HepG2 (cell line): ENCODE data around the gene OR51A7. TPM values are rescaled to one million over a fixed set of nuclear protein-coding genes. Genes with fewer than 3 reads are reported as not detected.

Experiments used
- ATAC-seq: fragments of 200-7000 bp; cut with Tn5 transposase; 3 replicates; pipeline ENCODE4 v1.9.1; 2020; ENCODE audit warnings: mild to moderate bottlenecking, moderate library complexity
- Bru-seq: library from RNA; stranded (reverse); fragments of 400-500 nt; gene quantifications from one replicate; lab custom pipeline; 2021; lab: Mats Ljungman, UMichigan
- BruChase-seq, 2 experiments: library from RNA; stranded (reverse); fragments of 400-500 nt; gene quantifications; one replicate each; lab custom pipeline; 2021; lab: Mats Ljungman, UMichigan
- BruUV-seq: library from RNA; stranded (reverse); fragments of 400-500 nt; replicated peaks from 2 replicates; lab custom pipeline; 2021; lab: Mats Ljungman, UMichigan
- CTCF ChIA-PET: fragments of 300-600 bp; formaldehyde crosslinking; extraction: SDS; loops from one replicate; lab custom pipeline; 2021; ENCODE audit warnings: low total read pairs, inconsistent platforms, low intra/inter-chr PET ratio; lab: Yijun Ruan, JAX
- POLR2A ChIA-PET: fragments of 350-600 bp; sonication (Branson Sonifier 250); formaldehyde crosslinking; loops from one replicate; lab custom pipeline; 2020; ENCODE audit warnings: antibody characterized with exemption, inconsistent platforms; lab: Yijun Ruan, JAX
- DNase-seq: peaks from one replicate; pipeline ENCODE4 v3.0.0-alpha.2; 2015; ENCODE audit warnings: low spot score
- FAIRE-seq: peaks from 3 replicates; lab custom pipeline; 2011; peaks lifted over from hg19 to GRCh38; lab: Jason Lieb, UNC
- H2AFZ ChIP-seq: one replicate; pipeline ENCODE4 v1.6.1; 2011; ENCODE audit warnings: low read length, inconsistent platforms
- H3K27ac ChIP-seq: fragments of 300-600 bp; 3 replicates; pipeline ENCODE4 v1.8.0; 2011; ENCODE audit warnings: mixed run types, mild to moderate bottlenecking, mixed read lengths, low read length, inconsistent platforms; ENCODE audit not compliant: insufficient read depth; ENCODE audit errors: extremely low read length
- H3K27me3 ChIP-seq, 2 experiments: fragments of 200-600 bp in 1 of 2; 2 replicates in 1 of 2; 3 replicates in 1 of 2; pipeline versions ENCODE4 v1.6.0 to v1.8.0; 2011; ENCODE audit warnings: low read length in 2 of 2, mild to moderate bottlenecking in 2 of 2, moderate library complexity in 2 of 2, inconsistent platforms in 1 of 2; ENCODE audit not compliant: insufficient read depth in 2 of 2, control insufficient read depth in 1 of 2
- H3K36me3 ChIP-seq, 2 experiments: fragments of 200-600 bp in 1 of 2; replicated peaks in 1 of 2; 2 replicates in 1 of 2; 3 replicates in 1 of 2; pipeline versions ENCODE4 v1.5.1 to v1.8.0; 2011; ENCODE audit warnings: low read length in 2 of 2, inconsistent platforms in 1 of 2; ENCODE audit not compliant: insufficient read depth in 2 of 2, control insufficient read depth in 1 of 2
- H3K4me1 ChIP-seq: 2 replicates; pipeline ENCODE4 v1.5.1; 2012; ENCODE audit warnings: low read length, inconsistent platforms; ENCODE audit not compliant: insufficient read depth
- H3K4me2 ChIP-seq: 2 replicates; pipeline ENCODE4 v1.6.0; 2011; ENCODE audit warnings: low read depth, low read length, inconsistent platforms
- H3K4me3 ChIP-seq, 3 experiments: fragments of 200-600 bp in 1 of 3; sonication (generic), shearing (Covaris generic) in 1 of 3; replicated peaks in 1 of 3; 2 replicates each; pipeline ENCODE4 v1.5.1; 2011 to 2016; ENCODE audit warnings: low read length in 3 of 3, inconsistent platforms in 2 of 3, low read depth in 2 of 3, mild to moderate bottlenecking in 2 of 3, control low read depth in 1 of 3, mixed read lengths in 1 of 3; ENCODE audit not compliant: insufficient read depth in 1 of 3
- H3K79me2 ChIP-seq: one replicate; pipeline ENCODE4 v1.6.1; 2011; ENCODE audit warnings: low read length, inconsistent platforms; ENCODE audit not compliant: insufficient read depth
- H3K9ac ChIP-seq: 2 replicates; pipeline ENCODE4 v1.6.0; 2011; ENCODE audit warnings: mild to moderate bottlenecking, low read depth, low read length, inconsistent platforms; ENCODE audit not compliant: insufficient read depth
- H3K9me3 ChIP-seq: 2 replicates; pipeline ENCODE4 v1.5.1; 2012; ENCODE audit warnings: mild to moderate bottlenecking, low read length
- H4K20me1 ChIP-seq: 2 replicates; pipeline ENCODE4 v1.6.0; 2011; ENCODE audit warnings: inconsistent platforms, mild to moderate bottlenecking, low read length, moderate library complexity; ENCODE audit not compliant: insufficient read depth
- ARNTL ChIP-seq: sonication (generic); formaldehyde crosslinking; IDR thresholded peaks from 2 replicates; pipeline ENCODE4 v1.4.0; 2020; ENCODE audit warnings: mild to moderate bottlenecking, missing genetic modification reagents
- GATAD1 ChIP-seq: IDR thresholded peaks from 2 replicates; pipeline ENCODE4 v1.6.1; 2016; ENCODE audit warnings: missing genetic modification reagents, missing compliant biosample characterization
- GMEB2 ChIP-seq: IDR thresholded peaks from 2 replicates; pipeline ENCODE4 v1.6.1; 2016; ENCODE audit warnings: missing biosample characterization, missing genetic modification reagents, low read depth
- GPBP1L1 ChIP-seq: sonication (generic); formaldehyde crosslinking; IDR thresholded peaks from 2 replicates; pipeline ENCODE4 v1.5.0; 2020; ENCODE audit warnings: mild to moderate bottlenecking, missing genetic modification reagents
- KDM3A ChIP-seq: IDR thresholded peaks from 2 replicates; pipeline ENCODE4 v1.6.1; 2018; ENCODE audit warnings: low read depth, missing compliant biosample characterization
- NFKB2 ChIP-seq: sonication (generic); formaldehyde crosslinking; IDR thresholded peaks from 2 replicates; pipeline ENCODE4 v1.4.0; 2020; ENCODE audit warnings: missing genetic modification reagents, borderline replicate concordance
- RXRA ChIP-seq: sonication (generic); formaldehyde crosslinking; IDR thresholded peaks from 2 replicates; pipeline ENCODE4 v1.5.1; 2020; ENCODE audit warnings: missing genetic modification reagents
- SP140L ChIP-seq: sonication (generic); formaldehyde crosslinking; IDR thresholded peaks from 2 replicates; pipeline ENCODE4 v1.4.0; 2020; ENCODE audit warnings: missing genetic modification reagents, borderline replicate concordance
- TAF15 ChIP-seq: fragments of 200-400 bp; formaldehyde crosslinking; IDR thresholded peaks from one replicate; pipeline ENCODE4 v1.6.1; 2018; ENCODE audit warnings: mild to moderate bottlenecking, low read depth, low read length; ENCODE audit not compliant: poor library complexity, severe bottlenecking
- ZFP1 ChIP-seq: IDR thresholded peaks from 2 replicates; pipeline ENCODE4 v1.6.1; 2016
- ZNF275 ChIP-seq: sonication (generic); formaldehyde crosslinking; IDR thresholded peaks from 2 replicates; pipeline ENCODE4 v1.8.0; 2022; ENCODE audit warnings: missing genetic modification reagents, mild to moderate bottlenecking, inconsistent platforms, borderline replicate concordance
- ZNF317 ChIP-seq: sonication (generic); formaldehyde crosslinking; IDR thresholded peaks from 2 replicates; pipeline ENCODE4 v1.5.0; 2020; ENCODE audit warnings: mild to moderate bottlenecking, missing genetic modification reagents
- ZNF326 ChIP-seq: sonication (generic); formaldehyde crosslinking; IDR thresholded peaks from 2 replicates; pipeline ENCODE4 v1.4.0; 2020; ENCODE audit warnings: missing genetic modification reagents, borderline replicate concordance
- ZNF615 ChIP-seq: sonication (generic); formaldehyde crosslinking; IDR thresholded peaks from 2 replicates; pipeline ENCODE4 v1.5.0; 2020; ENCODE audit warnings: mild to moderate bottlenecking, missing genetic modification reagents, borderline replicate concordance
- ZNF720 ChIP-seq: sonication (generic); formaldehyde crosslinking; IDR thresholded peaks from 2 replicates; pipeline ENCODE4 v1.4.0; 2020; ENCODE audit warnings: missing genetic modification reagents
- in situ Hi-C: cut with HindIII; loops from 2 replicates; pipeline ENCODE4 v1.10.0; 2017; ENCODE audit warnings: low pct_unique_long_range_greater_than_20kb; ENCODE audit not compliant: extremely low pct_ligation_motif_present
- intact Hi-C: fragments of 100-400 bp; cut with micrococcal nuclease; formaldehyde crosslinking; loops from one replicate; pipeline ENCODE4 v1.10.0; 2022; ENCODE audit not compliant: unreplicated experiment
- long read RNA-seq, 2 experiments: library from RNA in 1 of 2; library from polyadenylated mRNA in 1 of 2; stranded (forward) in 1 of 2; unstranded in 1 of 2; transcript quantifications; one replicate each; pipeline ENCODE4 v2.0.0, GENCODE V29; 2019 to 2022
- polyA minus RNA-seq, 3 experiments: library from RNA; depleted of rRNA, polyadenylated mRNA; stranded (reverse); fragments of >200 nt; gene quantifications; 2 replicates each; pipeline ENCODE4 v1.2.3, GENCODE V29; 2011; ENCODE audit warnings: low replicate concordance in 1 of 3
- polyA plus RNA-seq, 8 experiments: library from polyadenylated mRNA; depleted of rRNA in 3 of 8; stranded (reverse) in 7 of 8; unstranded in 1 of 8; fragments of >200 nt; fragmentation: Illumina TruSeq in 4 of 8; extraction: Trizol in 4 of 8; gene quantifications; 2 replicates each; pipeline versions ENCODE4 v1.2.1 to v1.2.3, GENCODE V29; 2011 to 2016; ENCODE audit warnings: low read depth in 4 of 8, missing spikeins in 1 of 8, mixed read lengths in 1 of 8; ENCODE audit not compliant: insufficient read depth in 1 of 8
- total RNA-seq, 5 experiments: library from RNA; depleted of rRNA; stranded (reverse); fragments of >200 nt; fragmentation: Illumina TruSeq; extraction: Trizol; gene quantifications; 2 replicates each; pipeline ENCODE4 v1.2.3, GENCODE V29; 2016; ENCODE audit warnings: low read depth in 1 of 5

The OR51A7 gene
- total RNA-seq (2016; rRNA removed; fragmentation: Illumina TruSeq; extraction: Trizol) (not detected in 2 replicates), polyA plus RNA-seq (2011; rRNA removed) (not detected in 2 replicates), polyA minus RNA-seq (2011; rRNA and poly(A)+ RNA removed; ENCODE audit: low replicate concordance) (not detected in 2 replicates), Bru-seq, nascent RNA (not detected), BruChase-seq, experiment 1, labeled RNA remaining after a 6-hour chase (not detected), BruChase-seq, experiment 2, labeled RNA remaining after a 2-hour chase (not detected)
- total RNA-seq (2016; cell fraction: cytosol; rRNA removed; fragmentation: Illumina TruSeq; extraction: Trizol; ENCODE audit: low read depth), result not detected in 2 replicates
- total RNA-seq (2016; cell fraction: insoluble cytoplasmic fraction; rRNA removed; fragmentation: Illumina TruSeq; extraction: Trizol), result not detected in 2 replicates
- not detected in 2 replicates for total RNA-seq (2016; cell fraction: membrane; rRNA removed; fragmentation: Illumina TruSeq; extraction: Trizol)
- total RNA-seq (2016; cell fraction: nucleus; rRNA removed; fragmentation: Illumina TruSeq; extraction: Trizol), result not detected in 2 replicates
- polyA plus RNA-seq (2011; cell fraction: cytosol; rRNA removed), result not detected in 2 replicates
- not detected in 2 replicates for polyA plus RNA-seq (2011; cell fraction: nucleus; rRNA removed)
- polyA plus RNA-seq (2012), result not detected in 2 replicates
- not detected in 2 replicates for polyA plus RNA-seq (2016; cell fraction: cytosol; fragmentation: Illumina TruSeq; extraction: Trizol; ENCODE audit: low read depth)
- not detected in 2 replicates for polyA plus RNA-seq (2016; cell fraction: insoluble cytoplasmic fraction; fragmentation: Illumina TruSeq; extraction: Trizol; ENCODE audit: low read depth)
- polyA plus RNA-seq (2016; cell fraction: membrane; fragmentation: Illumina TruSeq; extraction: Trizol; ENCODE audit: low read depth), result not detected in 2 replicates
- polyA plus RNA-seq (2016; cell fraction: nucleus; fragmentation: Illumina TruSeq; extraction: Trizol; ENCODE audit: insufficient read depth, low read depth), result not detected in 2 replicates
- not detected in 2 replicates for polyA minus RNA-seq (2011; cell fraction: cytosol; rRNA and poly(A)+ RNA removed)
- polyA minus RNA-seq (2011; cell fraction: nucleus; rRNA and poly(A)+ RNA removed), result not detected in 2 replicates
- long read RNA-seq, experiment 1, result 0 reads
- long read RNA-seq, experiment 2, result 0 reads

- Histone ChIP-seq H3K4me2 (no peak within 1 kb of the TSS), H3K27ac (no peak within 1 kb of the TSS), H4K20me1 (no peaks in the 10 kb centered on the region), H3K36me3 (no peaks in the 10 kb centered on the region), H3K9ac (no peak within 1 kb of the TSS), H3K4me1 (no peaks in the 10 kb centered on the region), H3K79me2 (no peaks in the 10 kb centered on the region), H3K4me3 (no peak within 1 kb of the TSS), H2AFZ (no peak within 1 kb of the TSS), H3K27me3 (no peaks in the 10 kb centered on the region), H3K9me3 (no peaks in the 10 kb centered on the region)
- ChIA-PET CTCF (no interaction called here), POLR2A (no interaction called here)
- in situ Hi-C loops (no loop called here), intact Hi-C loops (no loop called here)
- ATAC-seq (no peak), DNase-seq (no peak), FAIRE-seq (no peak)
- BruUV-seq, result no TSS peak
- TF ChIP-seq GPBP1L1 (CRISPR knock-in tag) (no peak), ZNF720 (CRISPR knock-in tag) (no peak), SP140L (CRISPR knock-in tag) (no peak), ZNF275 (CRISPR knock-in tag) (no peak), KDM3A (CRISPR knock-in tag) (no peak), ZNF317 (CRISPR knock-in tag) (no peak), TAF15 (no peak), ARNTL (no peak), GATAD1 (CRISPR knock-in tag) (no peak), GMEB2 (CRISPR knock-in tag) (no peak), NFKB2 (CRISPR knock-in tag) (no peak), RXRA (CRISPR knock-in tag) (no peak), ZFP1 (CRISPR knock-in tag) (no peak), ZNF615 (CRISPR knock-in tag) (no peak), ZNF326 (no peak)
Measured at GRCh38 chr11:4903484-4903883, at the start of gene OR51A7. OR51A7 (plus strand) TSS chr11:4903783; CDS start chr11:4907370, 3,587 bp downstream.
